Sigmoid colon (tissue), 7 donors: ENCODE data around the gene DPY30. TPM values are rescaled to one million over a fixed set of nuclear protein-coding genes. Genes with fewer than 3 reads are reported as not detected.

ENCODE experiments used
- DNase-seq: peaks from one replicate; pipeline ENCODE4 v3.0.0-alpha.2; 2019
- H3K27ac ChIP-seq, 4 donors: fragments of 200-600 bp; sonication (generic); one replicate each; pipeline ENCODE4 v1.5.1; 2016 to 2019; ENCODE audit warnings: mild to moderate bottlenecking in 1 of 4
- H3K27me3 ChIP-seq, 3 donors: fragments of 200-600 bp; sonication (generic); one replicate each; pipeline ENCODE4 v1.5.1; 2019; ENCODE audit warnings: mild to moderate bottlenecking in 1 of 3
- H3K36me3 ChIP-seq, 4 donors: fragments of 200-600 bp; sonication (generic); one replicate each; pipeline ENCODE4 v1.5.1; 2016 to 2019
- H3K4me1 ChIP-seq, 4 donors: fragments of 200-600 bp; sonication (generic); one replicate each; pipeline ENCODE4 v1.5.1; 2017 to 2019
- H3K4me3 ChIP-seq, 4 donors: fragments of 200-600 bp; sonication (generic); one replicate each; pipeline ENCODE4 v1.5.1; 2017 to 2019; ENCODE audit warnings: mild to moderate bottlenecking in 2 of 4, moderate library complexity in 1 of 4
- H3K9me3 ChIP-seq, 4 donors: fragments of 200-600 bp in 3 of 4; sonication (generic) in 3 of 4; one replicate each; pipeline versions ENCODE4 v1.5.1 to v1.6.1; 2013 to 2019
- EP300 ChIP-seq, 4 donors: sonication (generic); formaldehyde crosslinking; IDR thresholded peaks; one replicate each; pipeline ENCODE4 v1.6.1; 2017; ENCODE audit warnings: antibody characterized with exemption in 4 of 4
- POLR2A ChIP-seq, 2 donors: fragments of 450-650 bp; IDR thresholded peaks; one replicate each; pipeline ENCODE4 v1.6.1; 2016; ENCODE audit warnings: antibody characterized with exemption in 2 of 2, mild to moderate bottlenecking in 2 of 2, moderate library complexity in 2 of 2
- POLR2AphosphoS5 ChIP-seq, 4 donors: sonication (generic); formaldehyde crosslinking; IDR thresholded peaks; one replicate each; pipeline ENCODE4 v1.6.1; 2017; ENCODE audit warnings: antibody characterized with exemption in 4 of 4
- WGBS, 2 donors: extraction: QIAGEN DNeasy Blood & Tissue Kit; methylation state at CpG; one replicate each; pipeline ENCODE4 v1.1.7; 2013; 5-methylcytosine and 5-hydroxymethylcytosine counted together
- intact Hi-C: fragments of 100-400 bp; cut with DNase I; formaldehyde crosslinking; loops from one replicate; pipeline ENCODE4 v1.15.1; 2023
- polyA plus RNA-seq, 3 donors: library from polyadenylated mRNA; stranded (reverse); fragments of 200-250 nt; gene quantifications; one replicate each; pipeline ENCODE4 v1.2.3, GENCODE V29; 2013
- total RNA-seq, 4 donors: library from RNA; depleted of rRNA; stranded (reverse); fragments of >200 nt; gene quantifications; one replicate each; pipeline ENCODE4 v1.1.0, GENCODE V29; 2016
- TF ChIP-seq, protein P1 (sequence below), 4 experiments: fragments of 450-650 bp in 3 of 4; fragments of 200-600 bp in 1 of 4; IDR thresholded peaks; one replicate each; pipeline ENCODE4 v1.5.1; 2016 to 2019; ENCODE audit warnings: antibody characterized with exemption in 4 of 4, mild to moderate bottlenecking in 3 of 4, moderate library complexity in 2 of 4
- donor health status: healthy with polysubstance abuse.
- donor health status: Bipolar disorder and iron deficiency.
- donor health status: healthy.

DPY30 gene
- total and polyA plus RNA-seq, 7 donors = 60.6 to 133 (median 69.8) TPM

DNA sequence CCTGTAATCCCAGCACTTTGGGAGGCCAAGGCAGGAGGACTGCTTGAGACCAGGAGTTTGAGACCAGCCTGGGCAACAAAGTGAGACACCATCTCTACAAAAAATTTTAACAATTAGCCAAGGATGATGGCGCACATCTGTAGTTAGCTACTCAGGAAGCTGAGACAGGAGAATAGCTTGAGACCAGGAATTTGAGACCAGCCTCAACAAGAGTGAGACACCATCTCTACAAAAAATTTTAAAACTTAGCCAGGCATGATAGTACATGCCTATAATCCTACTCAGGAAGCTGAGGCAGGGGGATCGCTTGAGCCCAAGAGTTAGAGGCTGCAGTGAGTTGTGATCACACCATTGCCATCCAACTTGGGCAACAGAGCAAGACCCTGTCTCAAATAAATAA, 35.8 kb downstream of the DPY30 start:
- Histone ChIP-seq H3K27ac (no peak overlapping the region), H3K4me3 (no peak overlapping the region), H3K4me1 (peaks cover 0 to 27% (median 11%) of the 10 kb centered on the region in 4 donors), H3K36me3 (no peaks in the 10 kb centered on the region), H3K9me3 (no peaks in the 10 kb centered on the region), H3K27me3 (no peaks in the 10 kb centered on the region)
- WGBS, 2 donors = 97% methylated on average over 2 of the region's 2 CpGs
- no peak for DNase-seq
- TF ChIP-seq POLR2A (IDR thresholded peaks at IDR 0.05) = no peak
- TF ChIP-seq, protein P1, sequence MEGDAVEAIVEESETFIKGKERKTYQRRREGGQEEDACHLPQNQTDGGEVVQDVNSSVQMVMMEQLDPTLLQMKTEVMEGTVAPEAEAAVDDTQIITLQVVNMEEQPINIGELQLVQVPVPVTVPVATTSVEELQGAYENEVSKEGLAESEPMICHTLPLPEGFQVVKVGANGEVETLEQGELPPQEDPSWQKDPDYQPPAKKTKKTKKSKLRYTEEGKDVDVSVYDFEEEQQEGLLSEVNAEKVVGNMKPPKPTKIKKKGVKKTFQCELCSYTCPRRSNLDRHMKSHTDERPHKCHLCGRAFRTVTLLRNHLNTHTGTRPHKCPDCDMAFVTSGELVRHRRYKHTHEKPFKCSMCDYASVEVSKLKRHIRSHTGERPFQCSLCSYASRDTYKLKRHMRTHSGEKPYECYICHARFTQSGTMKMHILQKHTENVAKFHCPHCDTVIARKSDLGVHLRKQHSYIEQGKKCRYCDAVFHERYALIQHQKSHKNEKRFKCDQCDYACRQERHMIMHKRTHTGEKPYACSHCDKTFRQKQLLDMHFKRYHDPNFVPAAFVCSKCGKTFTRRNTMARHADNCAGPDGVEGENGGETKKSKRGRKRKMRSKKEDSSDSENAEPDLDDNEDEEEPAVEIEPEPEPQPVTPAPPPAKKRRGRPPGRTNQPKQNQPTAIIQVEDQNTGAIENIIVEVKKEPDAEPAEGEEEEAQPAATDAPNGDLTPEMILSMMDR (IDR thresholded peaks at IDR 0.05) = no peak
- TF ChIP-seq EP300 (IDR thresholded peaks at IDR 0.05) = no peak
- TF ChIP-seq POLR2AphosphoS5 (IDR thresholded peaks at IDR 0.05) = no peak
- intact Hi-C loops = no loop called here

DNA sequence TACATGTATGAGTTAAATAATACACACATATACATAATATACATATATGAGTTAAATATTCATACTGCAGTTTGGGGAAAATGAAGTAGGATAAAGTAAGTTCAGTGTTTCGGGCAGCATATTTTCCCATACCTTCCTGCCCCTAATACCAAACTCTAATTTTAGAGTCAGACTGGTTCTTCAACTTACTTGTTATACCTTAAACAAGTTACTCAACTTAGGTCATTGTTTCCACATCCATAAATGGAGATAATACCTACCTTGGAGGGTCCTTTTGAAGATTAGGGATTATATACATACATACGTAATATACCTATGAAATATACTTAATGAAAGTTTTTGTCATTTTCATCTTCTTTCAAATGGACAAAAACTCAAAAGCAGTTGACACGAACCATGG, 37.2 kb downstream of the DPY30 start:
- Histone ChIP-seq H3K4me3 (no peak overlapping the region), H3K27me3 (no peaks in the 10 kb centered on the region), H3K9me3 (no peaks in the 10 kb centered on the region), H3K4me1 (peaks cover 0 to 15% (median 0%) of the 10 kb centered on the region in 4 donors), H3K27ac (no peak overlapping the region), H3K36me3 (no peaks in the 10 kb centered on the region)
- WGBS, 2 donors = 90 to 93% methylated on average over 3 of the region's 3 CpGs
- no peak for DNase-seq
- TF ChIP-seq EP300 (IDR thresholded peaks at IDR 0.05) (no peak), POLR2AphosphoS5 (IDR thresholded peaks at IDR 0.05) (no peak), POLR2A (IDR thresholded peaks at IDR 0.05) (no peak)
- TF ChIP-seq, protein P1 (IDR thresholded peaks at IDR 0.05) = no peak
- intact Hi-C loops = no loop called here

DNA sequence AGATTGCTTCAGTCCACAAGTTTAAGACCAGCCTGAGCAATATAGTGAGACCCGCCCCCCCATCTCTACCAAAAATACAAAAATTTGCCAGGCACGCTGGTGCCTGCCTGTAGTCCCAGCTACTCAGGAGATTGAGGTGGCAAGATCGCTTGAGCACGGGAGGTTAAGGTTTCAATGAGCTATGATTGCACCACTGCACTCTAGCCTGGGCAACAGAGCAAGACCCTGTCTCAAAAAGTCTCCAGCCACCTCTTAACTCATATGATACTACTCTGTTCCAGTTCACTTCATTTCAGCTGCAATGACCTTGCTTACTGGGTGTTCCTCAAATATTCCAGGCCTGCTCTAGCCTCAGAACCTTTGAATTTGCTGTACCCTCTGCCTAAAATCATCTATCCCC, 40.2 kb downstream of the DPY30 start:
- DNase-seq = no peak
- no peak overlapping the region for H3K4me3 ChIP-seq
- intact Hi-C loops = no loop called here
- no peak overlapping the region for H3K27ac ChIP-seq
- WGBS, 2 donors = 90 to 95% methylated on average over 4 of the region's 4 CpGs
- no peaks in the 10 kb centered on the region for H3K36me3 ChIP-seq
- no peaks in the 10 kb centered on the region for H3K27me3 ChIP-seq
- no peaks in the 10 kb centered on the region for H3K4me1 ChIP-seq
- no peaks in the 10 kb centered on the region for H3K9me3 ChIP-seq
- TF ChIP-seq, protein P1 (IDR thresholded peaks at IDR 0.05) = no peak
- TF ChIP-seq POLR2AphosphoS5 (IDR thresholded peaks at IDR 0.05) = no peak
- no peak for TF ChIP-seq EP300 (IDR thresholded peaks at IDR 0.05)
- no peak for TF ChIP-seq POLR2A (IDR thresholded peaks at IDR 0.05)

DNA sequence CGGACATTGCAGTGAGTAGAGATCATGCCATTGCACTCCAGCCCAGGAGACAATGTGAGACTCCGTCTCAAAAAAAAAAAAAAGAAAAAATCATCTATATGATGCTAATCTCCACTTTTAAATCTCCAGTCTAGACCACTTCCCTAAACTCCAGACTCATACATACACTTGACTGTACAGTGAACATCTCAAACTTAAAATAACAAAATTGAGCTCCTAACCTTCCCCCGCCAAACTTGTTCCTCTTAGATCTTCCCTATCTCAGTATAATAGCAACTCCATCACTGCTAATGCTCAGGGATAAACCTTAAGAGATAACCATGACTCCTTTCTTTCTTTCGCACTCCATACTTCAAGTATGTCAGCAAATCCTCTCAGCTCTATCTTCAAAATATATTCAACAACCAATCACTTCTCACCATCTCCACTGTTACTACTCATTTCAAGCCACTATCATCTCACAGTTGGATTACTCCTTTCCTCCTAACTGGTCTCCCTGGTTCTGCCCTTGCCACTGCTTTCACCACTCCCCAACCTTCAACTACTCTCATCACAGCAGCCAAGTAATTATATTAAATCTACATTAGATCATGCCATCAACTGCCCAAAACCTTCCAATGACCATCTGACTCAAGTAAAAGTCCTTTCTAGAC, 40.7 kb downstream of the DPY30 start:
- Histone ChIP-seq H3K27ac (no peak overlapping the region), H3K27me3 (no peaks in the 10 kb centered on the region), H3K4me1 (no peaks in the 10 kb centered on the region), H3K36me3 (no peaks in the 10 kb centered on the region), H3K9me3 (no peaks in the 10 kb centered on the region), H3K4me3 (no peak overlapping the region)
- TF ChIP-seq POLR2AphosphoS5 (IDR thresholded peaks at IDR 0.05) = no peak
- no peak for TF ChIP-seq POLR2A (IDR thresholded peaks at IDR 0.05)
- TF ChIP-seq EP300 (IDR thresholded peaks at IDR 0.05) = no peak
- TF ChIP-seq, protein P1 (IDR thresholded peaks at IDR 0.05) = no peak
- DNase-seq = no peak
- intact Hi-C loops = no loop called here
- WGBS, 2 donors = 87 to 98% methylated on average over 4 of the region's 4 CpGs

DNA sequence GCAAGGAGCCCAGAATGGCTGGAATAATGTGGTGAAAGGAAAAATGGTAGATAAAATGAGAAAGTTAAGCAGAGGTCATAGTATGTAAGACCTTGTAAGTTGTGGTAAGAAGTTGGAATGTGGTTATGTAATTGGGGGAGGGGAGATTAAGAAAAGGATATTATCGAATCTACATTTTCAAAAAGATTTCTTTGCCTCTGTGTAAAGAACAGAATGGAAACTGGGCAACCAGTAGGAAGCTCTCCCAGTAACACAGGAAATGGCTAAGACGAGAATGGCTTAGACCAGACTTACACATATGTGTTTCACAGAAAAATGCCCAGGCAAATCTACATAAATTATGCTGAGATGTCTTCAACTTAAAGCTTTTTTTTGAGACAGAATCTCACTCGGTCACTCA, 42.0 kb downstream of the DPY30 start:
- TF ChIP-seq EP300 (IDR thresholded peaks at IDR 0.05) (no peak), POLR2AphosphoS5 (IDR thresholded peaks at IDR 0.05) (no peak)
- TF ChIP-seq, protein P1 (IDR thresholded peaks at IDR 0.05) = no peak
- 73 to 83% methylated on average over 3 of the region's 3 CpGs for WGBS, 2 donors

More for the DNA sequence above, 42.0 kb downstream of the DPY30 start:
- Histone ChIP-seq H3K9me3 (no peaks in the 10 kb centered on the region), H3K36me3 (no peaks in the 10 kb centered on the region), H3K4me1 (no peaks in the 10 kb centered on the region), H3K27me3 (no peaks in the 10 kb centered on the region), H3K4me3 (no peak overlapping the region), H3K27ac (no peak overlapping the region)
- no peak for DNase-seq
- intact Hi-C loops = no loop called here
